GM23338 (cell line): ENCODE results near the gene FMR1. TPM values are rescaled to one million over a fixed set of nuclear protein-coding genes. Genes with fewer than 3 reads are reported as not detected.

Source experiments
- ATAC-seq: fragments of 200-7000 bp; cut with Tn5 transposase; 3 replicates; pipeline ENCODE4 v1.9.1; 2020
- DNase-seq: peaks from one replicate; pipeline ENCODE4 v3.0.0-alpha.2; 2015; ENCODE audit warnings: low spot score
- H2AFZ ChIP-seq: fragments of 200-600 bp; sonication (generic); 2 replicates; pipeline ENCODE4 v1.8.0; 2016; ENCODE audit warnings: antibody characterized with exemption, mild to moderate bottlenecking, moderate library complexity
- H3F3A ChIP-seq: fragments of 200-600 bp; sonication (generic); replicated peaks from 2 replicates; pipeline ENCODE4 v1.8.0; 2017; ENCODE audit warnings: antibody characterized with exemption, mixed run types, low read depth
- H3K27ac ChIP-seq: fragments of 200-600 bp; sonication (generic); 2 replicates; pipeline ENCODE4 v1.6.1; 2016; ENCODE audit warnings: low read depth
- H3K27me3 ChIP-seq: fragments of 200-600 bp; sonication (generic); 2 replicates; pipeline ENCODE4 v1.8.0; 2016; ENCODE audit warnings: mild to moderate bottlenecking, mixed run types, moderate library complexity; ENCODE audit not compliant: insufficient read depth
- H3K36me3 ChIP-seq: fragments of 200-600 bp; sonication (generic); 2 replicates; pipeline ENCODE4 v1.8.0; 2016; ENCODE audit warnings: mild to moderate bottlenecking; ENCODE audit not compliant: insufficient read depth
- H3K4me1 ChIP-seq: fragments of 200-600 bp; sonication (generic); 2 replicates; pipeline ENCODE4 v1.8.0; 2016; ENCODE audit warnings: mild to moderate bottlenecking, moderate library complexity; ENCODE audit not compliant: insufficient read depth
- H3K4me2 ChIP-seq: fragments of 200-600 bp; sonication (generic); 2 replicates; pipeline ENCODE4 v1.7.1; 2017; ENCODE audit warnings: mixed run types
- H3K4me3 ChIP-seq: fragments of 200-600 bp; sonication (generic); 2 replicates; pipeline ENCODE4 v1.6.1; 2016; ENCODE audit warnings: mixed run types
- H3K79me2 ChIP-seq: fragments of 200-600 bp; sonication (generic); replicated peaks from 2 replicates; pipeline ENCODE4 v1.8.0; 2017; ENCODE audit warnings: mild to moderate bottlenecking; ENCODE audit not compliant: insufficient read depth
- H3K9me2 ChIP-seq: fragments of 200-600 bp; sonication (generic); 2 replicates; pipeline ENCODE4 v1.8.0; 2017; ENCODE audit not compliant: insufficient read depth
- H4K20me1 ChIP-seq: fragments of 200-600 bp; sonication (generic); replicated peaks from 2 replicates; pipeline ENCODE4 v1.8.0; 2017; ENCODE audit warnings: mild to moderate bottlenecking; ENCODE audit not compliant: insufficient read depth
- H3K27ac Mint-ChIP-seq: 2 replicates; pipeline ENCODE4 v1.8.0; 2020; ENCODE audit warnings: inconsistent platforms, mild to moderate bottlenecking, moderate library complexity, mixed read lengths
- H3K27me3 Mint-ChIP-seq: 3 replicates; pipeline ENCODE4 v1.8.0; 2022; ENCODE audit warnings: low read depth, mild to moderate bottlenecking, moderate library complexity, mixed read lengths, inconsistent platforms; ENCODE audit not compliant: insufficient read depth, poor library complexity
- H3K36me3 Mint-ChIP-seq: 3 replicates; pipeline ENCODE4 v1.8.0; 2021; ENCODE audit warnings: low read depth, mild to moderate bottlenecking, inconsistent platforms, moderate library complexity, mixed read lengths
- H3K4me1 Mint-ChIP-seq: 3 replicates; pipeline ENCODE4 v1.8.0; 2020; ENCODE audit warnings: mild to moderate bottlenecking, inconsistent platforms, mixed read lengths
- H3K4me3 Mint-ChIP-seq: 3 replicates; pipeline ENCODE4 v1.8.0; 2021; ENCODE audit warnings: moderate library complexity, mild to moderate bottlenecking, inconsistent platforms, mixed read lengths
- H3K9me3 Mint-ChIP-seq: 3 replicates; pipeline ENCODE4 v1.8.0; 2020; ENCODE audit warnings: moderate library complexity, mild to moderate bottlenecking, inconsistent platforms, mixed read lengths
- CREB1 ChIP-seq: fragments of 250-450 bp; sonication (Bioruptor Pico); IDR thresholded peaks from 2 replicates; pipeline ENCODE4 v1.5.0; 2020; ENCODE audit warnings: low read depth, mild to moderate bottlenecking, moderate library complexity
- CTCF ChIP-seq, 2 experiments: fragments of 200-600 bp in 1 of 2; sonication (generic) in 1 of 2; conservative IDR thresholded peaks; 2 replicates each; pipeline versions ENCODE4 v1.5.1 to v1.6.1; 2016 to 2017; ENCODE audit warnings: antibody characterized with exemption in 2 of 2, low read depth in 2 of 2, mild to moderate bottlenecking in 2 of 2, moderate library complexity in 1 of 2
- ETS1 ChIP-seq: IDR thresholded peaks from 2 replicates; pipeline ENCODE4 v1.6.1; 2016; ENCODE audit warnings: antibody characterized with exemption
- EZH2 ChIP-seq: fragments of 200-600 bp; sonication (generic); IDR thresholded peaks from one replicate; pipeline ENCODE4 v1.8.0; 2017; ENCODE audit warnings: antibody characterized with exemption, mild to moderate bottlenecking, low read depth; ENCODE audit not compliant: unreplicated experiment
- EZH2phosphoT487 ChIP-seq: fragments of 200-600 bp; sonication (generic); IDR thresholded peaks from one replicate; pipeline ENCODE4 v1.8.1; 2018; ENCODE audit warnings: antibody characterized with exemption; ENCODE audit not compliant: unreplicated experiment
- JUNB ChIP-seq: IDR thresholded peaks from one replicate; pipeline ENCODE4 v1.6.1; 2016; ENCODE audit warnings: antibody characterized with exemption; ENCODE audit not compliant: unreplicated experiment
- NANOG ChIP-seq: IDR thresholded peaks from 2 replicates; pipeline ENCODE4 v1.6.1; 2016; ENCODE audit warnings: antibody characterized with exemption, borderline replicate concordance
- POLR2AphosphoS5 ChIP-seq: IDR thresholded peaks from 2 replicates; pipeline ENCODE4 v1.6.1; 2016; ENCODE audit warnings: antibody characterized with exemption, low read depth
- REST ChIP-seq: IDR thresholded peaks from one replicate; pipeline ENCODE4 v1.6.1; 2018; ENCODE audit warnings: antibody characterized with exemption; ENCODE audit not compliant: unreplicated experiment
- STAT1 ChIP-seq: IDR thresholded peaks from one replicate; pipeline ENCODE4 v1.6.1; 2016; ENCODE audit warnings: antibody characterized with exemption; ENCODE audit not compliant: unreplicated experiment
- ZNF114 ChIP-seq: fragments of 250-450 bp; sonication (Bioruptor Pico); IDR thresholded peaks from 2 replicates; pipeline ENCODE4 v1.5.0; 2020; ENCODE audit warnings: mild to moderate bottlenecking, moderate library complexity
- ZNF331 ChIP-seq: fragments of 250-450 bp; sonication (Bioruptor Pico); IDR thresholded peaks from 2 replicates; pipeline ENCODE4 v1.5.0; 2020; ENCODE audit warnings: low read depth, mild to moderate bottlenecking, moderate library complexity
- ZNF462 ChIP-seq: fragments of 250-450 bp; sonication (Bioruptor Pico); IDR thresholded peaks from 2 replicates; pipeline ENCODE4 v1.5.0; 2020; ENCODE audit warnings: mild to moderate bottlenecking, moderate library complexity
- polyA plus RNA-seq: library from polyadenylated mRNA; unstranded; fragments of >200 nt; fragmentation: Nextera tagmentation; extraction: Ambion mirVana; gene quantifications from 2 replicates; pipeline ENCODE4 v1.2.1, GENCODE V29; 2016
- total RNA-seq: library from RNA; depleted of rRNA; stranded (reverse); fragments of >200 nt; shearing (Covaris generic); gene quantifications from 2 replicates; pipeline ENCODE4 v1.2.3, GENCODE V29; 2014

Gene FMR1
- total and polyA plus RNA-seq, 2 experiments from 2014 or later = 17.1 to 44.3 TPM

GRCh38 chrX:147978931-147979330 lies 67.2 kb downstream of the FMR1 start:
- H3K27ac ChIP-seq = no peak overlapping the region
- TF ChIP-seq EZH2phosphoT487 (no peak), ZNF462 (CRISPR knock-in tag) (no peak), ETS1 (no peak), NANOG (no peak), ZNF114 (CRISPR knock-in tag) (no peak), ZNF331 (CRISPR knock-in tag) (no peak), STAT1 (no peak), REST (no peak), CTCF (conservative IDR thresholded peaks at IDR 0.05; ENCODE audit: low read depth in 2 of 2) (no peak), CREB1 (CRISPR knock-in tag) (no peak), JUNB (no peak), EZH2 (no peak), POLR2AphosphoS5 (no peak)
- Mint-ChIP-seq H3K27me3 (no peaks in the 10 kb centered on the region), H3K27ac (no peak overlapping the region), H3K36me3 (no peaks in the 10 kb centered on the region), H3K4me1 (no peaks in the 10 kb centered on the region), H3K9me3 (no peaks in the 10 kb centered on the region), H3K4me3 (no peak overlapping the region)
- H3K4me2 ChIP-seq = no peak overlapping the region
- no peaks in the 10 kb centered on the region for H3K4me1 ChIP-seq
- H3K79me2 ChIP-seq = no peaks in the 10 kb centered on the region
- H3K27me3 ChIP-seq = no peaks in the 10 kb centered on the region
- H3K4me3 ChIP-seq = no peak overlapping the region
- no peaks in the 10 kb centered on the region for H3F3A ChIP-seq
- DNase-seq = no peak
- no peaks in the 10 kb centered on the region for H3K36me3 ChIP-seq
- no peak overlapping the region for H2AFZ ChIP-seq
- ATAC-seq = no peak
- no peaks in the 10 kb centered on the region for H4K20me1 ChIP-seq
- H3K9me2 ChIP-seq = no peaks in the 10 kb centered on the region
